ENCODE results near the gene AFAP1L2.
"Not testable (repeated sequence)": the region's sequence is repeated elsewhere in the genome, so short reads cannot be mapped to it uniquely, and the experiment has no call there.

AFAP1L2 gene

GRCh38 chr10:114334301-114334700 lies 70.0 kb downstream of the AFAP1L2 start:
- DNase-seq = no peak

DNA sequence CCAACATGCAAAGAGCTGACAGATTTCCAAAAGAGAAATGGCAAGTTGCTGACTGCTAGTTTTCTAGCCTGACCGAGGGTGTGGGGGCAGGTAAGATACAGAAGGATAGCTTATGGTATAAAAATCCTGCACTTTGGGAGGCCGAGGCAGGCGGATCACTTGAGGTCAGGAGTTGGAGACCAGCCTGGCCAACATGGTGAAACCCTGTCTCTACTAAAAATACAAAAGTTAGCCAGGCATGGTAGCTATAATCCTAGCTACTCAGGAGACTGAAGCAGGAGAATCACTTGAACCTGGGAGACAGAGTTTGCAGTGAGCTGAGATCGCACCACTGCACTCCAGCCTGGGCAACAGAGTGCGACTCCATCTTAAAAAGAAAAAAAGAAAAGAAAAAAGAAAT lies 70.9 kb downstream of the AFAP1L2 start:
- not testable (repeated sequence) for DNase-seq

GRCh38 chr10:114332301-114333192 lies 71.8 kb downstream of the AFAP1L2 start:
- DNase-seq = no peak

- no peak for DNase-seq
Observed at GRCh38 chr10:114329634-114330365, 74.5 kb downstream of the AFAP1L2 start.

GRCh38 chr10:114328874-114329273 lies 75.4 kb downstream of the AFAP1L2 start:
- DNase-seq = no peak

DNA sequence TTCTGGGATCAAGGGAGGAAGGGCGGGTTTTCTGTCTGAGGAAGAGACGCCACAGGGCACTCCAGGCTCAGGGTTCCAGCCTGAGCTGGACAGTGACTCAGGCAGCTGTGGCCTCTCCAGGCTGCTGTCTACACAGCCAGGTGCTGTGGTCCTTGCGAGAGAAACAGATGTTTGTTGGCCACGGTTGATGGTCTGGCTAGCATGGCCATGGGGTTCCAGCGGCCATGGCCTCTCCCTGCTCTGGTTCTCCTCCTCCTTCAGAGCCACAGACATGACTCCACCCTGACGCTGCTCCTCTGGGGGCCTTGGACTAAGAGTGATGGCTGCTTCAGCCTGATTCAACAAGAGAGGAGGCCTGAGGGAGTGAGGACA lies 75.9 kb downstream of the AFAP1L2 start:
- DNase-seq = no peak

DNA sequence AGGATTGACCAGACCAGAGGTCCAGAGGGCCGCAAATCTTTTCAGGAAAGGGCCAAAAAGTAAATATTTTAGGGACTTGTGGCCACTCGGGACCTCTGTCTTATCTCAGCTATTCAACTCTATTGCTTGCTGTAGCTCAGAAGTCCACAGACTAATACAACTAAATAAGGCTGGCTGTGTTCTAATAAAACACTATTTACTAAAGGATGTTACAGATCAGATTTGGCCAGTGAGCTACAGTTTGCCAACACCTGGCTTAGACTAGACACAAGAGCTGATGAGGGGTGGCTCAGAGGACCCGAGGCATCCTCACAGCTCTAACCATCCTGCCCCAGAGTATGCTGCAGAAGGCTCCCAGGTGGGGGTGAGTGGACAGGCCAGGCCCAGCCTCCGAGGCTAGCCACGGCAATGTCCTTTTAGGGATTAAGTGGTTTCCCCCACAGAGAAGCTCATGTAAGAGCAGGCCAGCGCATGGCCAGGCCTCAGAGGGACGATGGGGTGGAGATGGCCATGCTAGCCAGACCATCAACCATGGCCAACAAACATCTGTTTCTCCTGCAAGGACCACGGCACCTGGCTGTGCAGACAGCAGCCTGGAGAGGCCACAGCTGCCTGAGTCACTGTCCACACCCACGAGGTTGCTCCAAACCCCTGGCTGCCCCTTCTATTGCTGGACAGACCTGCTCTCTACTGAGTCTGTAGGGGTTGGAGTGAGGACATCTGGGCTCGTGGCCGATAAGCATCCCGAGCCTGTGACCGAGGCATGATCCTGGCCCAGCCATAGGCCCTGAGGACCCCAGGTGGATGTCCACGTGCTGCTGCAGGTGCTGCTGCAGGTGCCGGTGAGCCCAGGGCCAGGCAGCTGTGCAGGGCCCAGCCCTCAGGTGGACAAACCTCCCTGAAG lies 76.5 kb downstream of the AFAP1L2 start:
- DNase-seq = no peak

DNA sequence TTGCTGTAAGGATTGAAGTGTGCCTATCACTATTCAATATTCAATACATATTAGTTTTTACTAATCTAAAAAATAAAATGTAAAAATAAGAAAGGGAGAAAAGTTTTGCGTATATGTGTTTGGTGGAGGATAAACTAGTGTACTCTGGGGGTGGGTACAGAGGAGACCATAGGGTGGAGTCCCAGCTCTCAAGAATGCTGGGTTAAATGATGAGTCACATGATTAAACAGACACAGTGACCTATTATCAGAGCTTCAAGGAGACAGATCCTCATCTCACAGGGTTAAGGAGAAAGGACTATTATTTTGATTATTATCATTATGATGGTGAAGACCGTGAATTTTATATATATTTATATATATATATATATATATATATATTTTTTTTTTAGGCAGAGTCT lies 77.5 kb downstream of the AFAP1L2 start:
- no peak for DNase-seq

DNA sequence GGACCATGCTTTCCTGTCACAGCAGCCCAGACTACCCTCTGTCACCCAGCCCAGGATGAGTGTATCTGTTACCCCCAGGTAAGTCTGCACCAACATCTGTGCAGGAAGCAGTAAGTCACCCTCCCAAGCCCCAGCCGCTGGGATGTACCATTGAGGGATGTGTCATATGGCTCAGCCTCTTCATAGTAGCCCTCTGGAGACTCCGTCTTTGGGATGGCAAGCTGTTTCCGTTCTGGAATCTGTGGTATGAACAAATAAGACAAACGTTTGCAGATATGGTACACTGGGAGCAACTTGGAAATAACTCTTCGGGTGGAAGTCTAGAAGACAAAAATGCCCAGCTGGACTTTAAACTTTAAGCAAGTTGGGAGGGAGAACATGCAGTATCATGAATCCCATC lies 81.3 kb downstream of the AFAP1L2 start:
- no peak for DNase-seq

- no peak for DNase-seq
Observed at GRCh38 chr10:114322344-114322743, 82.0 kb downstream of the AFAP1L2 start.

DNA sequence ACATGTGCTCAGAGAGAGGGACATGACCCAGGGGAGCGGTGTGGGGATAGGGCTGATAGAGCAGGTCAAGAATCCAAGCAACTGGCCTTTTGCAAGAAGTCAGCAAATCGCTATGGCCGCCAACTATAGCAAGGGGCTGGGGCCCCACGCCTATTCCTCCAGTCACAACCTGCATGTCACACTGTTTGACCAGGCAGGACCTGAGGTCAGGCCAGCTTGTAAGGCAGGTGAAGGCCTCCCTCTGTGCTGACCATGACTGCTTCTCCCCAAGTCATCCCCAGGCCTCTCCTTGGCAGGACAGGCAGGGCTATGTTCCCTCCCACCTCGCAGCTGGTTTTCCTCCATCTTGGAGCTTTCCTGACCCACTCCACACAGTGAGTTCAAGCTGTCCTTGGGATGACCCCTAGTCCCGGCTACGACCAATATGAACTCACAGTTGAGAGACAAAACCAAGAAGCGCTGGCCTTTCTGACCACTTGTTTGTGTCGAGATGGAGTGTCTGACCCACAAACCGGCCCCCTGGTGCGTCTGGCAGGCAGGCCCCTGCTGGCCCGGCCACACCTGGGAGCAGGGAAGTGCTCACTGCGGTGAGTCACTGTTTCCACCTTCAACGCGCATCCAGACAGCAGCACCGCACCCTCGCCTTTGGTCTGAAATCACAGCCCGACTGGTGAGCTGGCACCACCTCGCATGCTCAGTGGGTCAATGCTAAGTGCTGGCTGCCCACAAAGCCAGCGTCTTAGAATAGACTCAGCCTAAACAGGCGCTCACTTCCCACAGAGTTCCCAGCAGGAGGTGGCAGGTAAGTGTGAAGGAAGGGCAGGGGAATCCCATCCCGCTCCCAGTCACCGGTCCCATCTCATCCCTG lies 83.8 kb downstream of the AFAP1L2 start:
- DNase-seq = no peak

DNA sequence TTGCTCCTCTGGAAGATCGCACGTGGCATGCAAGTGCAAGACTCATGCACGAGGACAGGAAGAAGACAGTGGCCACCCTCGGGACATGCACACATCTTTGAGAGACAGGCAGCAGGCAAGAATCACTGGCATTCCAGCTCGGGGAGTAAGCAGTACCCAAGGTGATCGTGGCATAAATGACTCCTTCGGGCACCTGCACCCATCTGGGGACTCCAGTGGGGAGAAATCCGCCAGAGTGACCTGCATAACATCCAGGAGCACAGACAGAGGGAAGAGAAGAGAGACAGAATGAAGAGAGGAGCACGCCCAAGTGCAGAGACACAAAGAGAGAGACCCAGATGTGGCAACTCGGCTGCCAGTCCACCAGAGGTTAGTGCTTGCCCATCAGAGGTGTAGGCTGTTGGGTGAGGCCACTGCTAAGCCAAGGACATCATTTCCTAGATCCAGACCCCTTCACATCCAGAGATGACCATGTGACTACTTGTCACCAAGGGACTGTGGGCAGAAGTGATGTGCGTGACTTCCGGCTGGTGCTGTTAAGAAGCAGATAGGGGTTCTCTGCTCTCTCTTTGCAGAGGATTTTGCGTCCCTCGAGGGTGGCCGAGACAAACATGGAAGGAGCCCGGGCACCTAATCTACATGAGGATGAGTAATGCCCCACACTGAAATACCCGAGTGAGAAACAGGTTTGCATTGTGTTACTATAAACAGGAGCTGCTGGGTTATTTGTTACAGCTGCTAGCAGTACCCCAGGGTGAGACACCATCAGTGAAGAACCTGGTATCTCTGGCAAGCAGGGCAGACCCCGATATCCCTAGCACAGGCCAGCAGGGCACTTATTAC lies 84.7 kb downstream of the AFAP1L2 start:
- no peak for DNase-seq

DNA sequence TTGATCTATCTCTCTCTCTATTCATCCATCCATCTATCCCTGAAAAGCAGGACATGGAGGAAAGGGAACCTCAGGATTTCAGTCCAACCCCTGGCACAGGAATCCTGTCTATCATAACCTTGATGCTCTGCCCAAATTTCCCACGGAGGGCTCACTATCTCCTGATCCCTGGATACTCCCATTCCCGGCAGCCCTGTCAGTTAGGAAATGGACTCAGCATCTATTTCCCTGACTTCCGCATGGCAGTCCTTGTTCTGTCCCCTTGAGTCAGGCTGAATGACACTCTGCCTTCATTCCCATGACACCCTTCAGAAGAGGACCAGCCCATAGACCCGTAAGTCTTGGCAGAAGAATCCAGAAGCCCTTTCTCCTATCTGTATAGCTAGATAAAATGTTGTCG lies 87.6 kb downstream of the AFAP1L2 start:
- DNase-seq = no peak

DNA sequence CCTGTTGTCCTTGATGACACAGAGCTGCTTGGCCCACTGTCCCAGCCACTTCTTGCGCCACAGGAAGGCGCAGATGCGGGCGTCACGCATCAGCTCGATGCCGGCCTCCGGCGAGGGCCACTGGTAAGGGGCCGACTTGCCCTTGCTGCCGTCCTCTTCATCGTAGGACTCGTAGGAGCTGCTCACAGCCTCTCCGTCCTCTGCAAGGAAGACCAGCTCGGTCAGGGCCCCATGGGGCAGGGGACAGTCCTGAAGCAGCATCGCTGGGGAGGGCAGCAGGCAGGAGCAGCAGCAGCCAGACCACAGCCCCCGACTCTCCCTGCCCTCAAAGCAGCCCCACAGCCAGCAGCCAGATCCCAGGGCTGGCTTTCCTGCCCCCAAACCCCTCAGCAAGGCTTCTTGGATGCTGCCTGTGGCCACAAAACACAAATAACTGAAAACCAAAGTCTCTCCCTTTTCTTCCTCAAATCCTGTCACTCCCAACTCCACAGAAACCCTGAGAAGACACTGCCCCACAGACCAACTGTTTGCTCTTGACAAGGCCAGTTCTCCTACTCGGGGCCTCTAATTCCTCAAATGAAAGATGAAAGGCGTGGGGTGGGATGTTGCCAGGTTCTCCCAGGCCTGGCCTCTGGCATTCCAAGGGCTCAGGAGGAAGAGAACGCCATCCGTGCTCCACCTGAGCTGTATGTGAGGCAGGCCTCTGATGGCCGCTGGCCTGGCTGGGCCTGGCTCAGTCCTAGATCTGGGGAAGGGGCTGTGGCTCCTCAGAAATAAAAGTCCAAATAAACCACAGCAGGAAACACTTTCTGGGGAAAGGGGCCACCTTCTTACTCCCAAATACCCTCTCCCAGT lies 88.5 kb downstream of the AFAP1L2 start:
- no peak for DNase-seq

DNA sequence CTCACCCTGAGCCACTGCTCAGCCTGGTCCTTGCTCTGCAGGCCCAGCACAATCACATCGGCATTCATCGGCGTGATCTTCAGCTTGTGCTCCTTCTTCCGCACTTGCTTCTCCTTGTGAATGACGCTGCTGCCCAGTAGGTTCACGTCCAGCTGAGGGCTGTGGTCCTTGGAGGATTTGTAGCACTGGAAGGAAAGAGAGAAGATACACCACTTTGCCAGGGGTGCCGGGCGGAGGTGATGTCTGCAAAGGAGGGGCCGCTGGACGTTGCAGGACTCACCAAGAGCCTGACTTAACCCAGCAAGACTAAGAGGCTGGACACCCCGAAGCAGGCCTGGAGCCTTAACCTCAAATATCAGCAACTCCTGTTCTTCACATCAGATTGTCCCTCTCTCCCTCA lies 90.4 kb downstream of the AFAP1L2 start:
- no peak for DNase-seq

DNA sequence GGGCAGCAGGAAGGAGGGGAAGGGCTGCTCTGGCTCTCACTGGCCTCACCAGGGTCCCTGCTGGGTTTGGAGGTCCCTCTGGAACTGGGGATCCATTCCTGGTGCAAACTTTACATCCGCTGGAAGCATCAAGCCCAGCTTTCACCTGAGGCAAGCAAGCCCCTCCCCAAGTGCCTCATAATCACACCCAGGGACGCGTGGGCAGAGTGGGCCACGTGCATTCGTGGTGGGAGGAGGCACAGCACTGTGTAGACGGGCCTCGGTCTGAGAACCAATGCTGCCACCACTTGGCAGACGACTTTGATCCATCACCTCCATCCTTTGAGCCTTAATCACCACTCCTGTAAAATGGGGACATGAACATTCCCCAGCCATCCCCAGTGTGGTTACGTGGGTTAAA lies 91.2 kb downstream of the AFAP1L2 start:
- DNase-seq = no peak

GRCh38 chr10:114311496-114312209 lies 92.6 kb downstream of the AFAP1L2 start:
- DNase-seq = no peak

GRCh38 chr10:114311023-114311422 lies 93.3 kb downstream of the AFAP1L2 start:
- DNase-seq = no peak

- DNase-seq = no peak
Observed at GRCh38 chr10:114310346-114310745, 94.0 kb downstream of the AFAP1L2 start.

DNA sequence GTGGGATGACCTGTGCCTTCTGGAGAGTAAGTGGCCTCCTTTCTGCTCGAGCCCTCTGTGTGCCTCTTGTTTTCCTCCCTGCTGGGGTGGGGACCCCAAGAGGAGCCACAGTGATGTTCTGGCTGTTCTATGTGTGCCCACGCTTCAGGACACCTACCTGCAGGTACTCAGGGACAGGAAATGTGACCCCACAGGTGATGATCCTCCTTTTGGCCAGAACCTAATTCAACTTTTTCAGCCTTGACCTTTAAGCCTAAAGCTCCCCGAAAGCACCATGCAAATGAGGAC lies 95.0 kb downstream of the AFAP1L2 start:
- no peak for DNase-seq

All from stimulated activated naive CD4-positive, alpha-beta T cell (primary cell).